ENCODE data around the gene ATP6V1D. TPM values are rescaled to one million over a fixed set of nuclear protein-coding genes. Genes with fewer than 3 reads are reported as not detected.

Gene ATP6V1D
- polyA plus RNA-seq, 2 of the 4 experiments (the other 2 are of a cell fraction), result 81.7 to 104 TPM

GRCh38 chr14:67371247-67372148 lies 11.9 kb upstream of the ATP6V1D start:
- FAIRE-seq, result no peak
- TF ChIP-seq, protein P1, sequence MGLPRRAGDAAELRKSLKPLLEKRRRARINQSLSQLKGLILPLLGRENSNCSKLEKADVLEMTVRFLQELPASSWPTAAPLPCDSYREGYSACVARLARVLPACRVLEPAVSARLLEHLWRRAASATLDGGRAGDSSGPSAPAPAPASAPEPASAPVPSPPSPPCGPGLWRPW (IDR thresholded peaks at IDR 0.05), result no peak
- TF ChIP-seq MAFK (IDR thresholded peaks at IDR 0.05; ENCODE audit: partially characterized antibody), result peak; percentile 23
- H3K4me2 ChIP-seq, result no peak overlapping the region
- peak in 1 of 2 experiments; percentile 32; a peak in 3 of 6 replicates for ATAC-seq
- H3K9me3 ChIP-seq, result no peaks in the 10 kb centered on the region
- 0 out of 3 replicates have a peak, but pooled peaks cover 5% of the 10 kb centered on the region for H3K4me1 ChIP-seq
- no peak overlapping the region for H3K4me3 ChIP-seq
- CTCF ChIA-PET, result no interaction called here
- no peak overlapping the region for H3K27ac ChIP-seq
- POLR2A ChIA-PET, result interaction anchor here (0.6 kb wide), 1 partner anchor 15 kb away, joined by 3 read pairs; no protein-coding TSS in a partner anchor
- no peak for DNase-seq (ENCODE audit: low read depth in 1 of 2, low spot score in 1 of 2)
- 97% methylated on average over 4 of the region's 4 CpGs for WGBS (ENCODE audit: missing lambda C conversion rate)

DNA sequence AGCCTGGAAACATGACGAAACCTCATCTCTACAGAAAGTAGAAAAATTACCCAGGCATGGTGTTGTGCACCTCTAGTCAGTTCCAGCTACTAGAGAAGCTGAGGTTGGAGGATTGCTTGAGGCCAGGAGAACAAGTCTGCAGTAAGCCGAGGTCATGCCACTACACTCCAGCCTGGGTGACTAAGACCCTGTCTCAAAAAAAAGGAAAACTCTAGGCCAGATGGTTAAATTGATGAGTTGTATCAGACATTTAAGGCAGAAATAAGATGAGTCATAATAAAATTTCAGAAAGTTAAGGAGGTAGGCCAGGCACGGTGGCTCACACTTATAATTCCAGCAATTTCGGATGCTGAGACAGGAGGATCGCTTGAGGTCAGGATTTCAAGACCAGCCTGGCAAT lies 11.2 kb upstream of the ATP6V1D start:
- ATAC-seq (peak in 1 of 2 experiments; percentile 41; a peak in 2 of 6 replicates), DNase-seq (ENCODE audit: low read depth in 1 of 2, low spot score in 1 of 2) (no peak), FAIRE-seq (no peak)
- 0 out of 3 replicates have a peak, but pooled peaks cover 5% of the 10 kb centered on the region for H3K4me1 ChIP-seq
- ChIA-PET POLR2A (interaction anchor here (0.6 kb wide), 1 partner anchor 14 kb away, joined by 3 read pairs; no protein-coding TSS in a partner anchor), CTCF (no interaction called here)
- TF ChIP-seq CBX2 (IDR thresholded peaks at IDR 0.05; ENCODE audit: borderline replicate concordance, low read depth), result no peak
- no peak for TF ChIP-seq MAZ (IDR thresholded peaks at IDR 0.05; ENCODE audit: borderline replicate concordance, low read depth, low read length)
- no peak for TF ChIP-seq SREBF2 (IDR thresholded peaks at IDR 0.05)
- no peak for TF ChIP-seq FOSL2 (IDR thresholded peaks at IDR 0.05)
- peak; percentile 58 for TF ChIP-seq FOSL2 (CRISPR knock-in tag; IDR thresholded peaks at IDR 0.05)
- H3K4me2 ChIP-seq, result no peak overlapping the region
- H3K27ac ChIP-seq, result no peak overlapping the region
- WGBS (ENCODE audit: missing lambda C conversion rate), result 94% methylated on average over 5 of the region's 5 CpGs
- H3K4me3 ChIP-seq, result no peak overlapping the region
- no peaks in the 10 kb centered on the region for H3K9me3 ChIP-seq

DNA sequence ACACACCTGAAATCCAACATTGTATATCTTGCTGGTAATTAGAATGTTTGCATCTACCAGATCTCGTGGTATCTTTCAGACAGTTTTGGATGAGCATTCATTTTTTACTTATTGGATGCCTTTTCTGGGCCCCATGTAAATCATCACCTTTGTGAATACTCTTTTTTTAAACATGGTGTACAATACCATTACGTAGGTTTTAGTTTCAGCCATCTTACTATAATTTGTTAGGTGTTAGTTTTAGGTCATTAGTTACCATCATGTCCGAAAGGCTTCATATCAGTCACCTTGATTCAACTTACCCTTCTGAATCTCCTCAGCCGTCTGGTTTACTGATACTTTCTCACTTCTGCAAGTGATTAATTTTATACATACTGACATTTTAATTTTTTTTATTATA lies 5.9 kb upstream of the ATP6V1D start:
- CTCF ChIA-PET, result interaction anchor here (0.6 kb wide), 1 partner anchor 8 kb away, joined by 3 read pairs; no protein-coding TSS in a partner anchor
- Histone ChIP-seq H3K27ac (no peak overlapping the region), H3K4me1 (peaks cover 24% of the 10 kb centered on the region), H3K9me3 (no peaks in the 10 kb centered on the region), H3K4me2 (no peak overlapping the region), H3K4me3 (no peak overlapping the region)
- DNase-seq (ENCODE audit: low read depth in 1 of 2, low spot score in 1 of 2) (no peak), FAIRE-seq (no peak), ATAC-seq (no peak)
- no peak for TF ChIP-seq ATOH8 (CRISPR knock-in tag; IDR thresholded peaks at IDR 0.05; ENCODE audit: low read depth)
- no peak for TF ChIP-seq NPAS2 (CRISPR knock-in tag; IDR thresholded peaks at IDR 0.05; ENCODE audit: borderline replicate concordance)
- no peak for TF ChIP-seq EHMT2 (IDR thresholded peaks at IDR 0.05; ENCODE audit: low read depth)
- no peak for TF ChIP-seq ZFP36 (IDR thresholded peaks at IDR 0.05; ENCODE audit: borderline replicate concordance, partially characterized antibody)
- no peak for TF ChIP-seq CHD2 (IDR thresholded peaks at IDR 0.05; ENCODE audit: low read length, partially characterized antibody)
- no peak for TF ChIP-seq HOXA7 (CRISPR knock-in tag; IDR thresholded peaks at IDR 0.05)
- TF ChIP-seq SMC3 (IDR thresholded peaks at IDR 0.05), result no peak
- TF ChIP-seq, protein P2, sequence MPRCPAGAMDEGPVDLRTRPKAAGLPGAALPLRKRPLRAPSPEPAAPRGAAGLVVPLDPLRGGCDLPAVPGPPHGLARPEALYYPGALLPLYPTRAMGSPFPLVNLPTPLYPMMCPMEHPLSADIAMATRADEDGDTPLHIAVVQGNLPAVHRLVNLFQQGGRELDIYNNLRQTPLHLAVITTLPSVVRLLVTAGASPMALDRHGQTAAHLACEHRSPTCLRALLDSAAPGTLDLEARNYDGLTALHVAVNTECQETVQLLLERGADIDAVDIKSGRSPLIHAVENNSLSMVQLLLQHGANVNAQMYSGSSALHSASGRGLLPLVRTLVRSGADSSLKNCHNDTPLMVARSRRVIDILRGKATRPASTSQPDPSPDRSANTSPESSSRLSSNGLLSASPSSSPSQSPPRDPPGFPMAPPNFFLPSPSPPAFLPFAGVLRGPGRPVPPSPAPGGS (IDR thresholded peaks at IDR 0.05), result no peak
- TF ChIP-seq POLR2A (IDR thresholded peaks at IDR 0.05; ENCODE audit: low read length), result no peak
- TF ChIP-seq, protein P3, sequence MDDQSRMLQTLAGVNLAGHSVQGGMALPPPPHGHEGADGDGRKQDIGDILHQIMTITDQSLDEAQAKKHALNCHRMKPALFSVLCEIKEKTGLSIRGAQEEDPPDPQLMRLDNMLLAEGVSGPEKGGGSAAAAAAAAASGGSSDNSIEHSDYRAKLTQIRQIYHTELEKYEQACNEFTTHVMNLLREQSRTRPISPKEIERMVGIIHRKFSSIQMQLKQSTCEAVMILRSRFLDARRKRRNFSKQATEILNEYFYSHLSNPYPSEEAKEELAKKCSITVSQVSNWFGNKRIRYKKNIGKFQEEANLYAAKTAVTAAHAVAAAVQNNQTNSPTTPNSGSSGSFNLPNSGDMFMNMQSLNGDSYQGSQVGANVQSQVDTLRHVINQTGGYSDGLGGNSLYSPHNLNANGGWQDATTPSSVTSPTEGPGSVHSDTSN (IDR thresholded peaks at IDR 0.05), result no peak
- no peak for TF ChIP-seq JUN (IDR thresholded peaks at IDR 0.05)
- no peak for TF ChIP-seq RFX5 (IDR thresholded peaks at IDR 0.05)
- TF ChIP-seq MAFK (IDR thresholded peaks at IDR 0.05; ENCODE audit: partially characterized antibody), result no peak
- TF ChIP-seq, protein P1 (IDR thresholded peaks at IDR 0.05), result no peak
- no peak for TF ChIP-seq CBX8 (IDR thresholded peaks at IDR 0.05)
- 89% methylated on average over 4 of the region's 4 CpGs for WGBS (ENCODE audit: missing lambda C conversion rate)
- POLR2A ChIA-PET, result no interaction called here
